ENCODE data around the gene HIBADH.

The HIBADH gene

GRCh38 chr7:27516421-27516820, 146.3 kb downstream of the HIBADH start:
- DNase-seq (ENCODE audit: low read depth in 1 of 2, low spot score in 1 of 2) = no peak
- Histone ChIP-seq H3K4me3 (replicated peaks; ENCODE audit: insufficient read depth, low read length) (no peak overlapping the region), H3K27me3 (ENCODE audit: insufficient read depth, poor library complexity, severe bottlenecking) (no peaks in the 10 kb centered on the region), H3K27ac (replicated peaks) (no peak overlapping the region)
- TF ChIP-seq GABPA (IDR thresholded peaks at IDR 0.05; ENCODE audit: low read depth) (no peak), SPI1 (IDR thresholded peaks at IDR 0.05; ENCODE audit: borderline replicate concordance, low read depth) (no peak), POLR2AphosphoS5 (IDR thresholded peaks at IDR 0.05; ENCODE audit: low read depth) (no peak), CTCF (IDR thresholded peaks at IDR 0.05; ENCODE audit: insufficient read depth, low read length) (no peak)
- TF ChIP-seq, protein P1, sequence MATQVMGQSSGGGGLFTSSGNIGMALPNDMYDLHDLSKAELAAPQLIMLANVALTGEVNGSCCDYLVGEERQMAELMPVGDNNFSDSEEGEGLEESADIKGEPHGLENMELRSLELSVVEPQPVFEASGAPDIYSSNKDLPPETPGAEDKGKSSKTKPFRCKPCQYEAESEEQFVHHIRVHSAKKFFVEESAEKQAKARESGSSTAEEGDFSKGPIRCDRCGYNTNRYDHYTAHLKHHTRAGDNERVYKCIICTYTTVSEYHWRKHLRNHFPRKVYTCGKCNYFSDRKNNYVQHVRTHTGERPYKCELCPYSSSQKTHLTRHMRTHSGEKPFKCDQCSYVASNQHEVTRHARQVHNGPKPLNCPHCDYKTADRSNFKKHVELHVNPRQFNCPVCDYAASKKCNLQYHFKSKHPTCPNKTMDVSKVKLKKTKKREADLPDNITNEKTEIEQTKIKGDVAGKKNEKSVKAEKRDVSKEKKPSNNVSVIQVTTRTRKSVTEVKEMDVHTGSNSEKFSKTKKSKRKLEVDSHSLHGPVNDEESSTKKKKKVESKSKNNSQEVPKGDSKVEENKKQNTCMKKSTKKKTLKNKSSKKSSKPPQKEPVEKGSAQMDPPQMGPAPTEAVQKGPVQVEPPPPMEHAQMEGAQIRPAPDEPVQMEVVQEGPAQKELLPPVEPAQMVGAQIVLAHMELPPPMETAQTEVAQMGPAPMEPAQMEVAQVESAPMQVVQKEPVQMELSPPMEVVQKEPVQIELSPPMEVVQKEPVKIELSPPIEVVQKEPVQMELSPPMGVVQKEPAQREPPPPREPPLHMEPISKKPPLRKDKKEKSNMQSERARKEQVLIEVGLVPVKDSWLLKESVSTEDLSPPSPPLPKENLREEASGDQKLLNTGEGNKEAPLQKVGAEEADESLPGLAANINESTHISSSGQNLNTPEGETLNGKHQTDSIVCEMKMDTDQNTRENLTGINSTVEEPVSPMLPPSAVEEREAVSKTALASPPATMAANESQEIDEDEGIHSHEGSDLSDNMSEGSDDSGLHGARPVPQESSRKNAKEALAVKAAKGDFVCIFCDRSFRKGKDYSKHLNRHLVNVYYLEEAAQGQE (IDR thresholded peaks at IDR 0.05; ENCODE audit: insufficient replicate concordance, low read depth) = no peak

GRCh38 chr7:27515933-27516332, 146.8 kb downstream of the HIBADH start:
- Histone ChIP-seq H3K27ac (replicated peaks) (no peak overlapping the region), H3K4me3 (replicated peaks; ENCODE audit: insufficient read depth, low read length) (no peak overlapping the region), H3K27me3 (ENCODE audit: insufficient read depth, poor library complexity, severe bottlenecking) (no peaks in the 10 kb centered on the region)
- DNase-seq (ENCODE audit: low read depth in 1 of 2, low spot score in 1 of 2) = no peak
- TF ChIP-seq SPI1 (IDR thresholded peaks at IDR 0.05; ENCODE audit: borderline replicate concordance, low read depth) (no peak), CTCF (IDR thresholded peaks at IDR 0.05; ENCODE audit: insufficient read depth, low read length) (no peak), GABPA (IDR thresholded peaks at IDR 0.05; ENCODE audit: low read depth) (no peak), POLR2AphosphoS5 (IDR thresholded peaks at IDR 0.05; ENCODE audit: low read depth) (no peak)
- TF ChIP-seq, protein P1 (IDR thresholded peaks at IDR 0.05; ENCODE audit: insufficient replicate concordance, low read depth) = no peak

DNA sequence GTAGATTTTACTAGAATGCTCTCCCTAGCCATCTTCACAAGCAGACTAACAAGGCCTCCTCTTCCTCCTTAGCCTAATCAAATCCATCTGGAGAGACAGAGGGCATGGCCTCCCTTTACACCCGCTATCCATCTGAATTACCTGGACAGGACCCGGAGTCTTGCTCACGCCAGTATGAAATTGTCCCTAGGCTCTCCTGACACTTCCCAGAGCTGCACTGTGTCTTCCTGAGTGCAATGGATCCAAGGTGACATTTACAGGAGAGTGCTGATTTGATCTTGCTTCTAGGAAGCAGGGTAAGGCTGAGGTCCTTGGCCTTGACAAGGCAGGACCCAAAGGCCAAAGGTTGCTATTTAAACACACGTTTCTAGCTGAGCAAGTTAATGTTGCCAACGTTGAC, 147.8 kb downstream of the HIBADH start:
- Histone ChIP-seq H3K27ac (replicated peaks) (no peak overlapping the region), H3K4me3 (replicated peaks; ENCODE audit: insufficient read depth, low read length) (no peak overlapping the region), H3K27me3 (ENCODE audit: insufficient read depth, poor library complexity, severe bottlenecking) (no peaks in the 10 kb centered on the region)
- no peak for TF ChIP-seq SPI1 (IDR thresholded peaks at IDR 0.05; ENCODE audit: borderline replicate concordance, low read depth)
- no peak for TF ChIP-seq CTCF (IDR thresholded peaks at IDR 0.05; ENCODE audit: insufficient read depth, low read length)
- no peak for TF ChIP-seq POLR2AphosphoS5 (IDR thresholded peaks at IDR 0.05; ENCODE audit: low read depth)
- TF ChIP-seq, protein P1 (IDR thresholded peaks at IDR 0.05; ENCODE audit: insufficient replicate concordance, low read depth) = no peak
- no peak for TF ChIP-seq GABPA (IDR thresholded peaks at IDR 0.05; ENCODE audit: low read depth)
- DNase-seq (ENCODE audit: low read depth in 1 of 2, low spot score in 1 of 2) = no peak
